Activated T-helper 1 cell treated with anti-CD3 and anti-CD28 coated beads, Interleukin-12 subunit alpha, Interleukin-12 subunit beta, Interleukin-2, Interleukin-4 antibody, amounts not matched to agents 30 ng/mL and 10 ng/mL and 1 ng/mL, durations not matched to agents 14 hours and 24 hours and 36 hours (primary cell): Measurements from ENCODE around the gene BCL11A. TPM values are rescaled to one million over a fixed set of nuclear protein-coding genes. Genes with fewer than 3 reads are reported as not detected.

Source experiments
- DNase-seq: peaks from one replicate; pipeline ENCODE4 v3.0.0; 2021; ENCODE audit warnings: low spot score
- H3K27ac Mint-ChIP-seq: one replicate; pipeline ENCODE4 v1.8.0; 2021; ENCODE audit warnings: mild to moderate bottlenecking, mixed read lengths
- H3K27me3 Mint-ChIP-seq: one replicate; pipeline ENCODE4 v1.8.0; 2022; ENCODE audit warnings: mild to moderate bottlenecking, moderate library complexity, mixed read lengths; ENCODE audit not compliant: insufficient read depth
- H3K36me3 Mint-ChIP-seq: one replicate; pipeline ENCODE4 v1.8.0; 2021; ENCODE audit warnings: low read depth, mixed read lengths
- H3K4me1 Mint-ChIP-seq: one replicate; pipeline ENCODE4 v1.8.0; 2021; ENCODE audit warnings: low read depth, mixed read lengths
- H3K4me3 Mint-ChIP-seq: one replicate; pipeline ENCODE4 v1.8.0; 2021; ENCODE audit warnings: mild to moderate bottlenecking, moderate library complexity, mixed read lengths
- H3K9me3 Mint-ChIP-seq: one replicate; pipeline ENCODE4 v1.8.0; 2021; ENCODE audit warnings: mixed read lengths
- intact Hi-C: fragments of 100-400 bp; cut with micrococcal nuclease; formaldehyde crosslinking; loops from one replicate; pipeline ENCODE4 v1.15.1; 2024
- total RNA-seq: library from RNA; stranded (reverse); gene quantifications from 2 replicates; pipeline ENCODE4 v1.2.3, GENCODE V29; 2022

Gene BCL11A
- not detected in 2 replicates for total RNA-seq

DNA sequence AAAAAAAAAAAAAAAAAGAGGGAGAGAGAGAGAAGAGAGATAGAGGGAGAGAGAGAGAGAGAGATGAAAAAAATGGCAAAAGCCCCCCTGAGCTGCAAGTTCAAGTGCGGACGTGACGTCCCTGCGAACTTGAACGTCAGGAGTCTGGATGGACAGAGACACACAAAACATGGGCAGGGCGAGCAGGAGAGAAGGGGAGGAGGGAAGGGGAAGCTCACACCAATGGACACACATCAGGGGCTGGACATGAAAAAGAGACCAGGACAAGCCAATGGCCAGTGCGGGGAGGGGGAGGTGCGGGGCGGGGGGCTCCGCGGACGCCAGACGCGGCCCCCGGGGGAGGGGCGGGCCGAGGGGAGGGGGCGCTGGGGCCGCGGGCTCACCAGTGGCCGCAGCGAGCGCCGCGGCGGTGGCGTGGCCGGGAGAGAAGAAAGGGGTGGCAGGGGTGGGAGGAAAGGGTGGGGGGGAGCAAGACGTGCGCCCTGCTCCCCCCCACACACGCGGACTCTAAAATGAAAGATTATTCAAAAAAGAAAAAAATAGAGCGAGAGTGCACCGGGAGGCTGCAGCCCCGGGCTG lies at the start of gene BCL11A:
TSS of gene BCL11A (minus strand) at position 160 of the 579 bp plus-strand sequence. CDS start 384 bp downstream, outside the sequence.
- no peak for DNase-seq
- Mint-ChIP-seq H3K4me1 (peaks cover 30% of the 10 kb centered on the region), H3K9me3 (no peaks in the 10 kb centered on the region), H3K27ac (peak within 1 kb of the TSS; percentile 29), H3K36me3 (no peaks in the 10 kb centered on the region), H3K4me3 (peak within 1 kb of the TSS; percentile 79), H3K27me3 (peaks cover 74% of the 10 kb centered on the region)
- intact Hi-C loops, result no loop called here

DNA sequence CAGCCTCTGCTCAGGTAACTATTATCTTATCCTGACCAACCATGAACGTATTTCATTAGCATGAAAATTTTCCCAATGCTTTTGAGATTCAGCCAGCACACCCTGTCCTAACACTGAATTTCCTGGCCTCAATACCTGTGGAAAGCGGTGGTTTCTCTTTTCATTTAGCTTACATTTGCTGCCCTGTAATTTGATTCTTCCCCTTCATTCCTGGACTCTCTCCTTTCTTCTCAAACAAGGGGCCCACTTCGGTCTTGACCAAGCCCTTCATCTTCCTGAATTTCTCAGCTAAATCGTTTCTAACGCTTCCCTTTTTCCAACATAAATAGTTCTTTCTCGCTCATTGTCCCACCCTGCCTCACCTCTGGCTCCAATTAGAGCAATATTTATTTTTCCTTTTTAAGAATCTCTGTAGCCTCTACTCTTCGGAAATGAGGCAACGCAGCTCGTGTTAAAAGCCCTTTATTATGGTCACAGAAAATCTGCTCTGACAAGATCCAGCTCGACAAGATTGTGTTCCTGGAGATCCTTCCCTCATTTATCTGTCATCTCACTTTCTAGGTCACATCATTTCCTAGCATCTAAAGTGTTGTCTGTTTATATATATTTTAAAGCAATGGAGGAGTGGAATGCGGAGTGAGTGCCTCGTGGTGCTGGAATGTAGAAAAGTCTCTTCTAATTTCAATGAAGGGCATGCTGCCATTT lies 49.5 kb upstream of the BCL11A start:
- intact Hi-C loops, result no loop called here
- H3K9me3 Mint-ChIP-seq, result no peaks in the 10 kb centered on the region
- peaks cover 8% of the 10 kb centered on the region for H3K27me3 Mint-ChIP-seq
- H3K27ac Mint-ChIP-seq, result no peak overlapping the region
- DNase-seq, result no peak
- no peaks in the 10 kb centered on the region for H3K36me3 Mint-ChIP-seq
- H3K4me1 Mint-ChIP-seq, result no peaks in the 10 kb centered on the region
- no peak overlapping the region for H3K4me3 Mint-ChIP-seq

DNA sequence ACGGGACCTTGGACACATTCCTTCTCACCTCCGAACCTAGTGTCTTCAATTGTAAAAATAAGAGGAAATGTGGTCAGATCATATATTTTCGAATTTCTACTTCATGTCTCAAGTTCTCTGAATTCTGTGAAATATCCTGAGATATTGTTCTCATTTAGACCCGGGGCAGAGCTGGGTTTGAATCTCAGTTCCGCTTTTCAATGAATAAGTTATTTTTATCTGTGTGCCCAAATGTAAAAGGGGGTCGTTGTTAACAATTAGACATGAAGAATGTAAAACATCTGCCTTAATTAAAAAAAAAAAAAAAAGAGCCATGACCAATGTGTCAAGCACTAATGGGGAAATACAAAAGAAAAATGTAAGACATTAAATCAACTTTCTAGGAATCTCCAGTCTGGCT lies 48.9 kb upstream of the BCL11A start:
- Mint-ChIP-seq H3K27ac (no peak overlapping the region), H3K27me3 (peaks cover 8% of the 10 kb centered on the region), H3K9me3 (no peaks in the 10 kb centered on the region), H3K4me1 (no peaks in the 10 kb centered on the region), H3K4me3 (no peak overlapping the region), H3K36me3 (no peaks in the 10 kb centered on the region)
- intact Hi-C loops, result no loop called here
- DNase-seq, result no peak

DNA sequence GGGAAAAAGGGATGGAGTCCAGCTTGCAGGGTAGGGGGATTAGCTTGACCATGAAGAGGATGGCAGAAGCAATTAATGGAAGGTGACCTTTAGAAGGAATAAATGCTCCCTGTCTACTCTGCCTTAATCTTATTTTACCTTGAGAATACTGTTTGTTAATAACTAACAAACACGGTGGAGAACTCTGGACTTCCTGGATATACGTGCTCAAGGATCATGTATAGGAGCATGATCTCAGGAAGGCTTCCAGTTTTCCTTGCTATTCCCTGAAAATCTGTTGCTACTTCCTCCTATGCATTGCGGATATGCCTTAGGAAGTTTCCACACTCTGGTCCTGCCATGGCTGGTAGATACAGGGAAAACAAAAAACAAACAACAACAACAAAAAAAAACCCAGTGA lies 44.8 kb upstream of the BCL11A start:
- Mint-ChIP-seq H3K4me1 (no peaks in the 10 kb centered on the region), H3K27me3 (peaks cover 11% of the 10 kb centered on the region), H3K9me3 (no peaks in the 10 kb centered on the region), H3K36me3 (no peaks in the 10 kb centered on the region), H3K4me3 (no peak overlapping the region), H3K27ac (no peak overlapping the region)
- no peak for DNase-seq
- intact Hi-C loops, result no loop called here

DNA sequence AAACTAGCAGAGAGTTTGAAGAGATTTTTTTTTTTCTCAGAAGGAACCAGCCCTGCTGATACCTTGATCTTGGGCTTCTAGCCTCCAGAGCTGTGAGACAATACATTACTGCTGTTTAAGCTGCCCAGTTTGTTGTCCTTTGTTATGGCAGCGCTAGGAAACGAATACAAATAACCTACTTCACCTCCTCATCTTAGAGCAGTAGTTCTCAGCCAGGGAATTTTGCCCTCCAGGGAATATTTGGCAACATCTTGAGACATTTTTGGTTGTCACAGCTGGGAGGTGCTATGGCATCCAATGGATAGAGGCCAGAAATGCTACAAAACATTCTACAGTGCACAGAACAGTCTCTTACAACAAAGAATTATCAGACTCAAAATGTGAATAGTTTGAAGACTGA lies 43.9 kb upstream of the BCL11A start:
- H3K27me3 Mint-ChIP-seq, result peaks cover 7% of the 10 kb centered on the region
- H3K9me3 Mint-ChIP-seq, result no peaks in the 10 kb centered on the region
- DNase-seq, result no peak

DNA sequence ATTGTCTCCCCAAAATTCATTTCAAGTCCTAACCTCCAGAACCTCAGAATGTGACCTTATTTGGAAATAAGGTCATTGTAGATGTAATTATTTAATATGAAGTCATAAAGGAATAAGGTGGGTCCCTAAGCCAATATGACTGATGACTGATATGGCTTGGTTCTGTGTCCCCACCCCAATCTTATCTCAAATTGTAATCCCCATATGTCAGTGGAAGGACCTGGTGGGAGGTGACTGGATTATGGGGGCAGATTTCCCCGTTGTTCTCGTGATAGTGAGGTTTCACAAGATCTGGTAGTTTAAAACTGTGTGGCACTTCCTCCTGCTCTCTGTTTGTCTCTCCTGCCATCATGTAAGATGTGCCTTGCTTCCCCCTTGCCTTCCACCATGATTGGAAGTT lies 43.0 kb upstream of the BCL11A start:
- no peak overlapping the region for H3K27ac Mint-ChIP-seq

More for the DNA sequence above, 43.9 kb upstream of the BCL11A start:
- intact Hi-C loops, result no loop called here
- no peak overlapping the region for H3K27ac Mint-ChIP-seq
- no peaks in the 10 kb centered on the region for H3K36me3 Mint-ChIP-seq
- no peak overlapping the region for H3K4me3 Mint-ChIP-seq
- H3K4me1 Mint-ChIP-seq, result no peaks in the 10 kb centered on the region

DNA sequence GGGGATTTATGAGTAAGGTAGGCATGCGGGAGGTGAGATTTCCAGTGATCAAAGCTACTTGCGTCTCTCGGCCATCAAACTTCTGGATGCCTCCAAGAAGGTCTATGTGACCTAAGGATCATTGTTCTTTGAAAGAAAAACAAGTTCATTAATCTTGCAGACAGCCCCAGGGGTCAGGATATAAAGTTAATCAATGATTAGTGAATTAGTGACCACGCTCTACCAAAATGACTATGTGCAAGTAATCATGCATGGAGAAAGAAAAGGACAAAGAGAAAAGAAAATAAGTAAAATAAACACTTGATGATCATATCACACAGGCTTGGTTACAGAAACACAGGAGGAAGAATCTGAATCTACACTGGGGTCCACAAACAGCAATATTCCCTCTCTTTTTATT lies 42.5 kb upstream of the BCL11A start:
- H3K36me3 Mint-ChIP-seq, result no peaks in the 10 kb centered on the region

More for the DNA sequence above, 43.0 kb upstream of the BCL11A start:
- no peak overlapping the region for H3K4me3 Mint-ChIP-seq
- peaks cover 7% of the 10 kb centered on the region for H3K27me3 Mint-ChIP-seq
- DNase-seq, result no peak
- no peaks in the 10 kb centered on the region for H3K4me1 Mint-ChIP-seq
- intact Hi-C loops, result no loop called here
- no peaks in the 10 kb centered on the region for H3K36me3 Mint-ChIP-seq
- no peaks in the 10 kb centered on the region for H3K9me3 Mint-ChIP-seq

DNA sequence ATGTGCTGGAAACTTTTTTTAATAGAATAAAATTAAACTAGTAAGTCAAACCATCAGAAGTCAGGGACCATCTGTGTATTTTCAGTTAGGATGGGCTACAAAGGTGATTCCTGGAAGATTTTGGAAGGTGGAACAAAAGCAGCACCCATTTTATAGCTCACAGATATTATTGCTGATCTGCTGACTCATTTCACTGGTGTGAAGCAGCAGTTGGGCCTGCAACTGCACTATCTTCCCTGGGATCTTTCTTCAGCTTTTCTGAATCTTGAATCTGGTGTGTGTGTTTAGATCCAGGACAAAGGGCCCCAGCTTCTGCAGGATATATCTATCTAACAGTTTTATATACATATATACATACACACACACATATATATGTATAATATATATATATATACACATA lies 35.6 kb upstream of the BCL11A start:
- Mint-ChIP-seq H3K9me3 (no peaks in the 10 kb centered on the region), H3K36me3 (no peaks in the 10 kb centered on the region), H3K4me1 (no peaks in the 10 kb centered on the region), H3K27ac (no peak overlapping the region), H3K4me3 (no peak overlapping the region), H3K27me3 (peaks cover 16% of the 10 kb centered on the region)
- intact Hi-C loops, result no loop called here
- DNase-seq, result no peak

More for the DNA sequence above, 42.5 kb upstream of the BCL11A start:
- no peak overlapping the region for H3K4me3 Mint-ChIP-seq
- H3K9me3 Mint-ChIP-seq, result no peaks in the 10 kb centered on the region
- no peak overlapping the region for H3K27ac Mint-ChIP-seq
- intact Hi-C loops, result no loop called here
- DNase-seq, result no peak
- no peaks in the 10 kb centered on the region for H3K4me1 Mint-ChIP-seq
- H3K27me3 Mint-ChIP-seq, result peaks cover 7% of the 10 kb centered on the region

DNA sequence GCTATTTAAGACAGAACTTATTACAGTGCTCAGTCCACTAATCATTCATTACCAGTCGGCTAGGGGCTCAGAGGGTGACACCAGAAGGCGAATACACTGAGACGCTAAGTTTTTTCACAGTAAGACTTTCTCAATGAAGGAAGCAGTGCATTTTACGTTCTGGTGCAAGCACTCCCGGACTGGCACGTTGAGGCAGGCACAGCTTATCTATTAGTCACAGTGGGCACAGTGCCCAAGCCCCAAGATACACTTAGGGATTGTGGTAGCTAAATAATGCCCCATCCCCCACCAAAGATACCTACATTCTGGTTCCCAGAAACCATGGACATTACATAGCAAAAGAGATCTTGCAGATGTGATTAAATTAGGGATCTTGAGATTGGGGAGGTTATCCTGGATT lies 32.6 kb upstream of the BCL11A start:
- intact Hi-C loops, result no loop called here
- H3K9me3 Mint-ChIP-seq, result no peaks in the 10 kb centered on the region
- no peaks in the 10 kb centered on the region for H3K36me3 Mint-ChIP-seq
- H3K27me3 Mint-ChIP-seq, result peaks cover 32% of the 10 kb centered on the region
- H3K4me1 Mint-ChIP-seq, result no peaks in the 10 kb centered on the region
- no peak for DNase-seq
- no peak overlapping the region for H3K27ac Mint-ChIP-seq
- no peak overlapping the region for H3K4me3 Mint-ChIP-seq

DNA sequence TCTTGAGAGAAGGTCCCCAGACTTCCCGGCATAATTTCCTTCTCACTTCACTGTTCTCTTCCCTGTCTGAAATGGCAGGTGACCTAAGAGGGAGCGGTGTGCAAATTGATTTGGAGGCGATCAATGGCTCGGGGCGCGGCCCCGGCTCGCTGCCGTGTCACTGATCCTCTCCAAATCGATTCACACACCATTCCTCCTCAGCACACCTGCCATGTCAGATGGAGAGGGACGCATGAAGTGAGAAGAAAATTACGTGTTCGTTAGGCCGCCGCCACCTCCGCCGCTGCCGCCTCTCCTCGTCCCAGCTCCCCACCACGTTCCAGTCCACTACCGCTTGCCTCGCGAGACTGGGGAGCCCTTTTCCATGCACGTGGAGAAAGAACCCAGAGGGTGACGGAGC lies 31.8 kb upstream of the BCL11A start:
- Mint-ChIP-seq H3K27me3 (peaks cover 39% of the 10 kb centered on the region), H3K27ac (no peak overlapping the region), H3K36me3 (no peaks in the 10 kb centered on the region), H3K4me1 (no peaks in the 10 kb centered on the region), H3K4me3 (no peak overlapping the region), H3K9me3 (no peaks in the 10 kb centered on the region)
- no peak for DNase-seq
- intact Hi-C loops, result no loop called here

DNA sequence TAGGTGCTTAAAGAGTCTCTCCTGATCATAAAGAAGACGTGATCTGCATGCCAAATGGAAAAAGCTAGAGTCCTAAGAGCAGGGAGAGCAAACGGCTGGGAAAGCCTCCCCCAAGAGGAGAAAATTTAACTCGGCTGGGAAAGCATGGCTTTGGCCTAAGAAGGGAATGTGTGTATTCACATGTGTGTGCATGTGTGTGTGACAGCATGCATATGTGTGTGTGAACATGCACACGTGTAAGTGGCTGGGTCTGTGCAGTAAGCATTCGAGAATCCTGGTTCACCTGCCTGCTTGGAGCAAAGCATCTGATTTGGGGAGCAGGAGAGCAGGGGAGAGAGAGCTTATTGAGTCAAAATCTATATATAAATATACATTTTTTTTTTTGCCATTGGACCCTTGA lies 30.1 kb upstream of the BCL11A start:
- intact Hi-C loops, result no loop called here
- H3K27me3 Mint-ChIP-seq, result peaks cover 38% of the 10 kb centered on the region

DNA sequence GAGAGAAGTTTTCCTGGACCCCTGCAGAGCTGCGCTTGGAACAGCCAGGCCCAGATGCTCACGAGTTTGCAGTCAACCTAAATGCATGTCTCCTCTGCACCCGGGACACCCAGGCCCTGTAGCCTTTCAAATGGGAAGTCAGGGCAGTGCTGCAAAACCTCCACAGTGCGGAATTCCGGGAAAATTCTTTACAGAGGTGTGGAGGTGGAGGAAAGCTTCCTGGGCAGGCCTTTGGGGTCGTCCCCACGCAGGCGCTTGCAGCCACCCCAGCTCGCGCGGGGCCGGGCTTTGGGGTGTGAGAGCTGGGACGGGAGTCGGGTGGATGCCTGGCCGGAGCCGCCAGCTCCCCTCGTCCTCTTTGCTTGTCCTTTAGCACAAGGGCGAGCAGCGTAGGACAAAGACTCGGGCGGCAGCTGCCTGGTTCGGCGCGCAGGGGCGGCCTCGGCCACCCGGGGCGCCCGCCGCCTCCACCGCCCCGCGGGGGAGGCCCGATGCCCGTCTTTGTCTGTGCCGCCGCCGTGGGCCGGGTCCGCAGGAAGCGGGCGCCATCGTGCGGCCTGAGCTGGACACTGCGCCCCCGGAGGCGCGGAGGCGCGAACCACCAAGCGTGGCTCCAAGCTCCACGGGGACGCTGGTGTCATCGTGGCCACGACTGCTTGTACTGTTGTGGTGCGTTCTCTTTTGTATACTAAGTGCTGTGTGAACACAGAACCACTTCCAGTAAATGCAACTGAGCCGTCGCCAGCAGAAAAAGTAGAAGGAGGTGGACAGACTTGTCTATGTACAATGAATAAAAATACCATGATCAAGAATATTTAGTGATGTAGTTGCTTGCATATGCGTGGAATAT lies 28.2 kb upstream of the BCL11A start:
- Mint-ChIP-seq H3K4me3 (no peak overlapping the region), H3K36me3 (no peaks in the 10 kb centered on the region), H3K27me3 (peaks cover 32% of the 10 kb centered on the region), H3K27ac (no peak overlapping the region), H3K4me1 (no peaks in the 10 kb centered on the region), H3K9me3 (no peaks in the 10 kb centered on the region)
- intact Hi-C loops, result loop anchor here (1.0 kb wide), 1 partner anchor 21 kb away; no protein-coding TSS in a partner anchor
- peak; percentile 48 for DNase-seq

More for the DNA sequence above, 30.1 kb upstream of the BCL11A start:
- Mint-ChIP-seq H3K4me1 (no peaks in the 10 kb centered on the region), H3K27ac (no peak overlapping the region), H3K4me3 (no peak overlapping the region), H3K9me3 (no peaks in the 10 kb centered on the region), H3K36me3 (no peaks in the 10 kb centered on the region)
- no peak for DNase-seq

DNA sequence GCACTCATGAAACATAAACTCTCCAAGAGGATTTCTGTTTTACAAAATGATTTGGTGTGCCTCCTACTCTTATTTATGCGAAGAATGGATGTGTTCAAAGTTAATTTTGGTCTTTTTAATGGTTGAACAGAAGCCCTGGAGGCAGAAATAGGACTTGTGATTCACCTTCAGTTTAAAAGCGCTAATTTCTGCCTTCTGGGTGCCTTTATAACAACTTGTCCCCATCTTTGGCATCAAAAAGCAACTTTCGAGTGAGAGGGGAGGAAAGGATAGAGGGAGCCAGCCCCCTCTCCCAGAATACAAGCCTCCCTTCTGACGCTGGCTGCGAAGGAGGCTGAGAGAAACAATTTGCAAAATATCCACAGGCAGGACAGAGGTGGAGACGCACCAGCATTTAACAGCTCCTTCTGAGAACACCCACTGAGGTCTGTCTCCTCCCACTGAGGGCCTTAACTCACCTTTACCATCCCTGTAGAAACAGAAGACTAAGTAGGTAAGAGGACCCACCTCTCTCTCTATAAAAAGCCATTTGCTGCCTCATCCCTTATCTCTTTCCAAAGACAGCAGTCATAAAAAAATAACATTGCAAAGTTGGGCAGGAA lies 24.3 kb upstream of the BCL11A start:
- Mint-ChIP-seq H3K4me3 (no peak overlapping the region), H3K9me3 (no peaks in the 10 kb centered on the region), H3K4me1 (no peaks in the 10 kb centered on the region), H3K36me3 (no peaks in the 10 kb centered on the region), H3K27me3 (peaks cover 32% of the 10 kb centered on the region), H3K27ac (no peak overlapping the region)
- intact Hi-C loops, result no loop called here
- no peak for DNase-seq
